ENCODE results near the gene SCTR.

Gene SCTR

DNA sequence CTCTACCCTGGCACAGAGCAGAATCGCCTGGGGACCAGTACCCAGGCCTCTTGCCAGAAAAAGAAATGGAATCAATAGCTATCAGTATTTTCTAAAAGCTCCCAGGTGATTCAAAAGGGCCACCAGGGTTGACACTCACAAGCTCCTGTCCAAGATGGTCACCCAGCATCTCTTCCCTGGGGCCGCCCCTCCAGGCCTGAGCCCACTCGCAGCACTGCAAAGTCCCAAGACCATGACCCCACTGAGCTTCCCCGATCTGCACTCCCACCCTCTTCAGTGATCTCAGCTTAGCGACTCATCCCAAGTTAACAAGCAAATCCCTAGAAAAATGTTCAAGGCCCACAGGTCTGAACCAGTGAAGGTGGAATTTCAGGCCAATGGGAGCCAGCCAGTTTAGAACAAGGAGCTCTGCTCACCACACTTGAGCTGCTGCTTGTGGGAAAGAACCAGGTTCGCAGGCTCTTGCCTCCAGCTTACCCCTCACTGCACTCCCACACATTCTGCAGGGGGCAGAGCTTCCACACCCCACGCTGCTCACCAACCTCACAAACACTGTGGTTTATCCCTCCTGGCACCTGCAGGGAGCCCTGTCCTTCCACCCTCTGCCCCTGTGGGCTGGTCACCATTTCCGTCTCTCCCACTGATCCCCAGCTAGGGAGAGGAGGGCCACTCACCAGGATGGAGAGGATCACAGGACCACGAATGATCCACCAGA, 72.8 kb downstream of the SCTR start:
- in situ Hi-C loops (cut with HindIII; ENCODE audit: low sequenced_read_pairs) = no loop called here

DNA sequence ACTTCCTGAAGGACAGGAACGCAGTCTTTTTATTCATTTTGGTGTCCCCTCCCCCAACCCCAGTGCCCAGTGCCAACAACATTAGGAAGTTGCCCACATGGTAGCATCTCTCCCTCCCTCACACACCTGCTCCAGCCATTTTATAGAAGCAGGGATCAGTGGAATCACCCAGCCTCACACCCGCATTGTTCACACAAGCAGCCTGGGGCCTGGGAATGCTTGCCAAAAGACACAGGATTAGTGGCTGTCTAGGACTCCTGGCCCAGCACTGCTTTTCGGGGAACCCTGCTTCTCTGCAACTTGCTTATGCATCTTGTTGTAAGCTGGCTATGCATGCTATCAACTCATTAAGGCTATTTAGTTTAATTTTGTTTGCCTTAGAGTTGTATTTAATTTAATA, 74.8 kb downstream of the SCTR start:
- in situ Hi-C loops (cut with HindIII; ENCODE audit: low sequenced_read_pairs) = no loop called here

DNA sequence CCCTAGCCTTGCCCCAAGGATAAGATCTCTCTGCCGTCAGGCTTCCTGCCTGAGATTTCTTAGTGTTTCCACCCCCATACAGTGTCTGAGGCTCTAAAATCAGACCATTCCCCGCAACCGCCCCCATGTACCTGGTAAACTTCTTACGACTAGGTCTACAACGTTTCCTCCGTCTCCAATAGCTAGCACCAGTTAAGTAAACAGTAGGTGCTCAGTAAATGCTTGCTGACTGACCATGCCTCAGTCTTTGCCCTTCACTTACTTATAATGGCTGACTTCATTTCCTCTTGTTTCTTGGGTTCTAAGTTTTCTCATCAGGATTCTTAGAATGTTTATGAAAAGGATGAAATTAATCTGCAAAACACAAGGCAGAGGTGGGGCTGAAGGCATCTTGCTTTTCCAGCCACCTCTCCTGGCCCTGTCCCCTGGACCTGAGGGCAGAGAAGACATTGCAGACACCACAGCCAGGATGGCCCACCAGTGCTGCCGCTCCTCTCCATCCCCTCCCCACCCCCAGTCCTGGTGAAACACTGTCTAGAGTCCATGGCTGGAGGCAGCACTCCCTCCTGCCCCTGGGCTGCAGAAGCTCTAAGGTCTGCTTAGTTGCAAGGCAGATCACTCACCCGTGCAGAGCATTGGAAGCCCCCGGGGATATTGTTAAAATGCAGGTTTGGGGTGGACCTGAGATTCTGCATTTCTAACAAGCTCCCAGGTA, 75.7 kb downstream of the SCTR start:
- in situ Hi-C loops (cut with HindIII; ENCODE audit: low sequenced_read_pairs) = no loop called here

DNA sequence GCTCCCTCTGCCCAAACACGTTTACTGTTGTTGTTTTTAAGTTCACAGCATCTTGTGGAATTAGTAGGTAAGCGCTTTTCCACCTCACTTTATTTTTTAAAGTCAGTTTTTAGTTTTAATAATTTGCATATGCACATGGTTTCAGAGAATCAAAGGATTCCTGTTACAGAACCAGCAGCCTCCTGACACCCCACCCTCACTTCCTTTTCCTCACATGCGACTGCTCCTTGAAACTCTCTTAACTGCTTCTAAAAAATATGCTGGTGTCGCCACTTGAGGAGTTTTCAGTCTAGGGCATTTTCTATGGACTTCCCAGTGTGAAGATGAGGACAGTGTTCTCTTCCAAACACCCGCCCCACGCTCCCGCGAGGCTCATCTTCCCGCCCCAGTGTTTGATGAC, 78.2 kb downstream of the SCTR start:
- in situ Hi-C loops (cut with HindIII; ENCODE audit: low sequenced_read_pairs) = no loop called here

DNA sequence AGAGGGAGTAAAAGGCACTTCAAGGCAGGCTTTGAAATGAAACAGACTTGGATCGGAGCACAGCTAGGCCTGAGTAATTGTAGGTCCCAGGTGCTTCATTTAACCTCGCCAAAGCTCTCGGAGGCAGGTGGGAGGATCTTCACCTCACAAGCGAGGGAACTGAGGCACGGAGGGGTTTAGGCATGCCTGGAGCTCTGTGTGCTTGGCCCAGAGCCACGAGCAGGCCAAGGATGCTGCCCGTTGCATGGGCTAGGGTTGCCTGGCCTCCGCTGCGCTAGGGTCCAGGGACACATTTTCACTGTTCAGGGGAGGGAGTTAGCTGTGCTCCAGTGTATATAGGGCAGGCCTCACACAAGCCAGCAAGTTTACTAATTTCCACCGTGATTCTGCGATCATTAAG, 81.4 kb downstream of the SCTR start:
- in situ Hi-C loops (cut with HindIII; ENCODE audit: low sequenced_read_pairs) = no loop called here

DNA sequence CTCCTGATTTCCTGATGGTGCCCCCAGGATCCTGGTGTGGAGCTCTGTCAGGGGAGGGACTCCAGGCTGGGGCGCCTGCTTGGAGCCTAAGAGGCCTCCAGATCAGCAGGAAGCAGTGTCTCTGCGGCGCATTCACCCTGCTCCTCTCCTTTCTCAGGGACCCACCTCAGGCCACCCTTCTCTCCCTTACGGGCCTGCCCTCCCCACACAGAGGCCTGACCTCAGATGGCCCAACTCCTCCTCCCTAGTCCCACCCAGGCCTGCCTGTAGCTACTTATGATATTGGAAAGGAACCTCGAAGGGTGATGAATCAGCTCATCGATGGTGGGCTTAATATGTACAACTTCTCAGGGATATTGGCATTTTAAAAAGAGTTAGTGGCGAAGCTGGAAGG, 82.1 kb downstream of the SCTR start:
- in situ Hi-C loops (cut with HindIII; ENCODE audit: low sequenced_read_pairs) = no loop called here

DNA sequence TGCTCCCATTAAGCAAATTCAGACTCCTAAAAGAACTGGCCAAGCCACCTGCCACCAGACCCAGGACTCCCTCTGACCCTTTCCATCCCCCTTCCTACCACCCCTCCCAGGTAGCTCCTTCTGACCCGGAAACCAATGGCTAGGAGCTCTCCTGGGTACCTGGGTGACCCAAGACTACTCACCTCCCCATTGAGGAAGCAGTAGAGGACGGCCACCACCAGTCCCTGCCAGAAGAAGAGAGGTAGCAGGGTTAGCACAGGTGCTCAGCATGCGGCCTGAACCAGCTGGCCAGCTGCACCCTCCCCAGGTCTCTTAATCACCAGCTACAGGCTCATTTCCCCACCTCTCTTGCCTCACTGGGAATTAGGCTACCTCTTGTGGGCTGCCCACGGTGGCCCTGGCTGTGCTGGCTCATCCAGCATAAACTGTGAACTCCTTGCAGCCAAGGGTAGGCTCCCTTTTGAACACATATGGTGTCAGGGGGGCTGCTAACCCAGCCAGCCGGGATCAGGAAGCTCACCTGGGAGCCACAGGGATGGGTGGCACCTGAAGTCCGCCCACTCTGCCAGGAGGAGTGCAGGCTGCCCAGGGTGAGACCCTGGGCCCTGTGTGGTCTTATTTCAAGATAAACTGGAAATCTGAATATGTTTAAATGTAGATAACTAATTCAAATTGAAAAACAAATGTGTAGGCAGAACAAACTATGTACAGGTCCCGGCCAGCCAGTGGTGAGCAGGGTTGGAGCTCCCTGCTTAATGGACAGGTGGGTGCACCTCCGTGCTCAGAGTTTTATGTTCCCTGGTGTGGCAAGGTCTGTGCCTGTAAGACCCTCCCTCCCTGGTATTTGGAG, 82.7 kb downstream of the SCTR start:
- in situ Hi-C loops (cut with HindIII; ENCODE audit: low sequenced_read_pairs) = no loop called here

DNA sequence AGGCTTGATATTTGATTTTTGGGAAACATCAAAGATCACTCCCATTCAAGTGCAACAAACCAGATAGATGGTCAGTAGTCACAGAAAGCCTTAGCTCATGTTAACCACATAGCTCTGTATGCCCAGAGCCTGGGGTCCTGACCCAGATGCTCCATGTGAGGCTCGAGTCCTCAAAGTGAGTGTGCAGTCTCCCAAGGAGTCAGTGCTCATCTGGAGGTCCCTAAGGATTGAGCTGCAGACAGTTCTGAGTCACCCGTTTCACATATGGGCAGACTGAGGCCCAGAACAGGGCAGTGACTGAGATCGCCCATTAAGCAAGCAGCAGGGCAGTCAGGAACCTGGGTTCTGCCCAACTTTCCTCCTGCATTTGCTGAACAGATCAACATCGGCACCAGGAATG, 83.4 kb downstream of the SCTR start:
- in situ Hi-C loops (cut with HindIII; ENCODE audit: low sequenced_read_pairs) = no loop called here

DNA sequence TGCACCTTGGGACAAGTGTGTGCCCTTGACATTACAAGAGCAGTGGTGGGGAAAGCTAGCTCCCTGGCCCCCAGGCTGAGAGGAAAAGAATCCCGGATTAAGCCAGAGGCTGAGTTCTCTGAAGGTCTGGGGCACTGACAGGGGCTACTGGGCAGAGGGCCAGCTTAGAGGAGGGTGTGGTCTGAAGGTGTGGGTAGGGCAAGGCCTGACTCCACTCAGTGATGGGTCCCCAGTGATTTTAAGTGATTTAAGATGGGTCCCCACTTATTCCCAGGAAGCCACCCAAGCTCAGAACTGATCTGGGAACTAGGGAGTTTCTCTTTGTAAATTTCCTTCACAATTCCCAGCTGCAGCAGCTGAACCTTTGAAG, 83.8 kb downstream of the SCTR start:
- in situ Hi-C loops (cut with HindIII; ENCODE audit: low sequenced_read_pairs) = no loop called here

DNA sequence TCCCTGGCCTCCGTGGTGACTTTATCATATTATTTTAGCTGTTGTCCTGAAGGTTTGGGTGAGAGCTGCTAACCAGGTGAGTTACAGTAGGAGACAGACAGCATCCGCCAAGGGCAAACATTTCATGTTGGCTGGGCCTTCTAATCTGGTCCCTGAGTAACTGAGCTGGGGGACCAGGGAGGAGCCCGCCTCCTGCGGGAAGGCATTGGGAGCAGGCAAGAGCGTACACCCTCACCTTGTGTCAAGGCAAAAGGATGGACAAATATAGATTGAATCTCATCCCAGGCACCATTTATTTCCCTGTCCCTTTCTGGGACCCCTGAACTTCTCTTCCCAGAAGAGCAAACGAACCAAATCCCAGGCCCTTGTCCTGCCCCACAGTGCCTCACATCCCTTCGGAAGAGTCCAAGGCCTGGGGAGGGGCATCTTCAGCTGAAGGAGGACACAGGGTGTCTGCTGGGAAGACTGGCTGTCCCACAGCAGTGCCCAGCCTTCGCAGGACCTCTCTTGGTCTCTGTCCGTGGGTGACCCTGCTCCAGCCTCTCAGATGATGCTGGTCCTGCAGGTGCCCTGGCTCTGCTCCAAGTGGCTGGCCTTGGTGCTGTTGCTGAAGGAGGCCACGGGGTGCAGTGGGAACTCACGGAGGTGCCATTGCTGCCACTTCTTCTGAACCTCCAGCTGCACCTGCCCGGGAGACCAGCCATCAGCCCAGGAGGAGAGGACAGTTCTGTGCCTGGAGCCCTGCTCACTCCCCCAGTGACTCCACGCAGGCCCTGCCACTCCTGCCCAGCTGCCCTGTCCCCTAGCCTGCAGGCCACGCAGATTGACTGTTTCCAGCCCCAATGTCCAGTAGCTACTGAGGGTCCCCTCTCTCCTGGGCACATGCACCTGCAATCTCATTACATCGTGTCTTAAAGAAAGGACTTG, 84.4 kb downstream of the SCTR start:
- in situ Hi-C loops (cut with HindIII; ENCODE audit: low sequenced_read_pairs) = no loop called here

DNA sequence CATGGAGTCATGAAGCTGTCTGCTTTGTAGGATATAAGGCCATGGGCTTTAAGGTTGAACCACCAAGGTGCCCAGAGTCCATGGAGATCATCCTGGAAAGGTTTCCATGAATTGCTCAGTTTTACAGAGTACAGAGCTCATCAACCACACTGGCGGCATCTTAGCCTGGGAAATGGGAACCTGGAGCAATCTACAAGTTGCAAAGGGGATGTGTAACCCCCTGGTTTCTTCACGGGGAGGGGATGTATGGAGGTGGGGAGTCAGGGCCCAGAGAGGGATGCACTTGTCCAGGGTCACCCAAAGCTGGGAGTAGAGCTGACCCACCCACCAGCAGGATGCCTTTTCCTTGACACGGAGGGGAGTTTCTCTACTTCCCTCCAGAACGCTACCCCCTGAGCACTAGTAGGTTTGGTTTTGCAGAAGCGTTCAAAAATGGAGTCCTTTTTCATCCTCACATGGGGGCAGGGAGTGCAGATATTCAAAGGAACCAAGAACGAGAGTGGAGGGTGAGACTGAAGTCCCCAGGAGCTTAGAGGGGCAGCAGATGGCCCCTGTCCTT, 85.5 kb downstream of the SCTR start:
- in situ Hi-C loops (cut with HindIII; ENCODE audit: low sequenced_read_pairs) = no loop called here

DNA sequence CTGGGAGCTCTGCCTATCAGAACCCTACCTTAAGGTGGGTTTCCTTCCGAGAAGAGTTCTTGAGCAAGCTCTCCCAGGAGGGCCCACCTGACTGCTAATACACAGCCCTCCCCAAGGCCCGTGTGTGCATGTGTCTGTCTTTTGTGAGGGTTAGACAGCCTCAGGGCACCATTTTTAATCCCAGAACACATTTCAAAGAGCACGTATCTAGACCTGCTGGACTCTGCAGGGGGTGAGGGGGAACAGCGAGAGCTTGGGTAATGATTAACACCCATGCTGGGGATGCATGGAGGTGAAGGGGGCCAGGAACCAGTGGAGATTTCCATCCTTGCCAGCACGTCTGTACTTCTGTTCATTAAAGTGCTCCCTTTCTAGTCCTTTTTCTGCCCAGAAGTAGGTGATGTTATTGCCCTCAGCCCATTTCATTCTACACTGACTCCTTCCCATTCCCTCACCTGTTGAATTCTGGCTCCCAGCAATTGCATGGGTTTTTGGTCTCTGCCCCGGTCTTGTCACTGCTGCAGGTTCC, 86.1 kb downstream of the SCTR start:
- in situ Hi-C loops (cut with HindIII; ENCODE audit: low sequenced_read_pairs) = no loop called here

DNA sequence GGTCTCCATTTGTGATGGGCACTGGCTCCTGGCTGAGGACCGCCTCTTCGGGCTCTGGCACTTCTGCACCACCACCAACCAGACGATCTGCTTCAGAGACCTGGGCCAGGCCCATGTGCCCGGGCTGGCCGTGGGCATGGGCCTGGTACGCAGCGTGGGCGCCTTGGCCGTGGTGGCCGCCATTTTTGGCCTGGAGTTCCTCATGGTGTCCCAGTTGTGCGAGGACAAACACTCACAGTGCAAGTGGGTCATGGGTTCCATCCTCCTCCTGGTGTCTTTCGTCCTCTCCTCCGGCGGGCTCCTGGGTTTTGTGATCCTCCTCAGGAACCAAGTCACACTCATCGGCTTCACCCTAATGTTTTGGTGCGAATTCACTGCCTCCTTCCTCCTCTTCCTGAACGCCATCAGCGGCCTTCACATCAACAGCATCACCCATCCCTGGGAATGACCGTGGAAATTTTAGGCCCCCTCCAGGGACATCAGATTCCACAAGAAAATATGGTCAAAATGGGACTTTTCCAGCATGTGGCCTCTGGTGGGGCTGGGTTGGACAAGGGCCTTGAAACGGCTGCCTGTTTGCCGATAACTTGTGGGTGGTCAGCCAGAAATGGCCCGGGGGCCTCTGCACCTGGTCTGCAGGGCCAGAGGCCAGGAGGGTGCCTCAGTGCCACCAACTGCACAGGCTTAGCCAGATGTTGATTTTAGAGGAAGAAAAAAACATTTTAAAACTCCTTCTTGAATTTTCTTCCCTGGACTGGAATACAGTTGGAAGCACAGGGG, 87.1 kb downstream of the SCTR start:
- in situ Hi-C loops (cut with HindIII; ENCODE audit: low sequenced_read_pairs) = no loop called here

DNA sequence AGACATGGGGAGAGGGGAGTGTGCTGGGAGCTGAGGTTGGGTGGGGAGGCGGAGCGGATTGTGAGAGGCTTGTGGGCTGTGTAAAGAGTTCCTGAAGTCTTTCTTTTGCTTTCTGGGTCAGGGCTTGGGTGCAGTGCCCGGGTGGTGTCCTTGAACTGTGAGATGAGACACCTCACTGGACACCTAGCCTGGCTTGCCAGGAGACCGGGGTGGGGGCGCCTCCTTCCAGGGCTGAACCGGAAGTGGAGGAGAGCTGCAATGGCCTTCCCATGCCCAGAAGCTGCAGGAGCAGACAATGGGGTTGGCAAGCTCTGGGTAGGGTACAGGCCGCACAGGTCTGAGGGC, 88.4 kb downstream of the SCTR start:
- in situ Hi-C loops (cut with HindIII; ENCODE audit: low sequenced_read_pairs) = no loop called here

DNA sequence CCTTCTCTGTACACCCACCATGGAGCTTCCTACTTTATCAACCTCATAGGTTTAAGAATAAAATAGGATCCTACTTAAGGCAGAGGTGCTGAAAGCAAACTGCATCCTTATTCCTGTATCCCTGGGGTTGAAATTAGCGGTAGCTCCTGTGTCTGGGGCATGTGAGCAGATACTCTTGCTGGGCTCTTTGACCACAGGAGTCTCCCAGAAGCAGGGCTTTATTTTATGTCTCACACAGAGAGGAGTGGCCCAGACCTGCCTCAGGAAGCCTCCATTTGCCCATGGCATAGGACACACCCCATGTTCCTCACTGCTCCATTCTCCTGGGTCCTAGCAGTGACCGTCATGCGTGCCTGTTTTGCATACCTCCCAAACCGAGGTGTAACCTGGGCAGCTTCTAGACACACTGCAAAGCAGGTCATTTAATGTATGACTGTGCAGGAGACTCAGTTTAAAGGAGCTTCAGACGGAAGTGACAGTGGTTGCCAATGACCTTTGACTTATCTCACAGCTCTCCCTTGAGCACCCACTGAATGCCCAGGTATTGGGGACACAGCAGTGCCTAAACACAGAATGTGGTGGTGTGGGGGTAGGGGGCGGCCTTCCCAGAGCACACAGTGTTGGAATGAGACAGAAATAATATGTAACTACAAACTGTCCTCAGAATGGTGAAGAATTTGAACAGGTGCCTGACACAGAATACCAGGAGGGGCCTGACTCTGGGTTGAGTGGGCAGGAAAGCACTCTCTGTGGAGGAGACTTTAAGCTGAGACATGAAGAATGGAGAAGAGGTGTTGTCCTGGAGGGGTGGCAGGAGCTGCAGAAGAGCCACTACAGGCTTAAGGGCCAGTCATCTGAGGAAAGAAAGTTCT, 89.0 kb downstream of the SCTR start:
- in situ Hi-C loops (cut with HindIII; ENCODE audit: low sequenced_read_pairs) = no loop called here

DNA sequence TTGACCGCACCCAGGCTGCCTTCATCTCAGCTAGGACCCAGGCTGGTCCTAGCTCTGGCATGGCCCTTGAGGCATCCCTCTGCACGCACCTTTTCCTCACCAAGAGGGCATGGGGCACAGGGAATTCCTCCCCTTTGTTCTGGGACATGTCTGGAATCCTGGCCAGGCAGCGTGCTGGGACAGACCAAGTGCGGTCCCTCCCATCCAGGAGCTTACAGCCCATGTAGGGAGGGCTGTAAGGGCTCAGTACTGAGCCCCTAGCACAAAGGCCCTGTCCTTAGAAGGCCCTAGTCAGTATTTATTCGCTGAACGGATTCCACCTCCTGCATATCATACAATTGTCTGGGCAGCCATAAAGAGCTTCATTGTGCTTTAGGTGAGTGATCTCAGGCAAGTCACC, 89.6 kb downstream of the SCTR start:
- in situ Hi-C loops (cut with HindIII; ENCODE audit: low sequenced_read_pairs) = no loop called here

DNA sequence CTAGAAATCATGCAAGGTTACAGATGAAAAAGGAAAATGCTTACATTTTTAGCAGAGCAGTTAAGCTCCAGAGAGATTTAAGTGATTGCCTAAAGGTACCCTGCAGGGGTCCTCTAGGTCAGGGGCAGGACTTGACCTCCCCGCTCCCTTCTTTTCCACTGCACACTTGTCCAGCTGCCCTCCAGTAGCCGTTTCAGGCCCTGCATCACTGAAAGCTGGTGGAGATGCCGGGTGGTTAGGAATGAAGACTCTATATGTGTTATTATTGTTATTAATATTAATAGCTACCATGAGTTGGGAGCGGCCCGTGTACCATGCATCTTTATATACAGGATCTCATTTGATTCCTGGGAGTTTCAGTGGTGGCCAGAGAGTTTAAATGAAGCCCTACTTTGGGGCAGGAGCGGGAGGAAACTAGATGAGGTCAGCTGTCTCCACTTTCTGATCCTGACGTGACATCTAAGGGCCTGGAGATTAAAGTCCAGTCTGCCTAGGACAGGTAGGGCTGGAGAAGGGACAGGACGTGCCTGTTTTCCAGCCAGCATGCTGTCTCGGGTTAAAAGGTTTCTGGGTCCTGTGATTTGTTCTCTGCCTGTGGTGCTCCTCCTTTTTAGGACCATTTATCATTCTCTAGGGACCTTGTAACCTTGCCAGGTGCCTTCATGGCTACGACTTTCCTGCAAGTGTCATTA, 90.5 kb downstream of the SCTR start:
- in situ Hi-C loops (cut with HindIII; ENCODE audit: low sequenced_read_pairs) = no loop called here

DNA sequence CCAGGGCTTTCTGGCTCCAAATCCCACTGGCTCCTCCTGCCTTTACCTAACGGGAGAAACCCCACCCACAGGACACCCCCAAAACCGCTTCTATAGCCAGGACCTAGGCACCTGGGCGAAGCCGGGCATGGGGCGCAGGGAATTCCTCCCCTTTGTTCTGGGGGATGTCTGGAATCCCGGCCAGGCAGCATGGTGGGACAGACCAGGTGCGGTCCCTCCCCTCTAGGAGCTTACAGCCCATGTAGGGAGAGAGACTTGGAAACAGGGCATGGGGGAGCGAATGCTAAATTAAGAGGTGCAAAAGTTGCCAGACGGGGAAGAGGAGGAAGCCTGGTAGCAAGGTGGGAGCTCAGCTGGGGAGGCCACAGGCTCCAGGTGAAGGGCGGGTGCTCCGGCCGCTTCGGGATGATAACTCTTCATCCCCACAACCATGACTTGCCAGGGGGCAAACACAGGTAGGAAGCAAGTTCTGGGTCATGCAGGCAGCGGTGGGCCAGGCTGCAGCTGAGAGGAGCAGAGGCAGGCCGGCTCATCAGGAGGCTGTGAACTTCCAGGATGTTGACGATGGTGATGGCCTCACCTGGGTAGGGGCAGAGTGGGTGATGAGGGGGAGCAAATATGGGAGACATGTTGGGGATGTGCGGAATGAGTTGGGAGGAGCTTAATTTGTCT, 91.3 kb downstream of the SCTR start:
- in situ Hi-C loops (cut with HindIII; ENCODE audit: low sequenced_read_pairs) = no loop called here
